Activated T-cell treated with anti-CD3 and anti-CD28 coated beads for 4 hours (primary cell): Measurements from ENCODE around the gene CATSPER1.

Experiments used
- DNase-seq: peaks from one replicate; pipeline ENCODE4 v3.0.0-alpha.2; 2020

The CATSPER1 gene

DNA sequence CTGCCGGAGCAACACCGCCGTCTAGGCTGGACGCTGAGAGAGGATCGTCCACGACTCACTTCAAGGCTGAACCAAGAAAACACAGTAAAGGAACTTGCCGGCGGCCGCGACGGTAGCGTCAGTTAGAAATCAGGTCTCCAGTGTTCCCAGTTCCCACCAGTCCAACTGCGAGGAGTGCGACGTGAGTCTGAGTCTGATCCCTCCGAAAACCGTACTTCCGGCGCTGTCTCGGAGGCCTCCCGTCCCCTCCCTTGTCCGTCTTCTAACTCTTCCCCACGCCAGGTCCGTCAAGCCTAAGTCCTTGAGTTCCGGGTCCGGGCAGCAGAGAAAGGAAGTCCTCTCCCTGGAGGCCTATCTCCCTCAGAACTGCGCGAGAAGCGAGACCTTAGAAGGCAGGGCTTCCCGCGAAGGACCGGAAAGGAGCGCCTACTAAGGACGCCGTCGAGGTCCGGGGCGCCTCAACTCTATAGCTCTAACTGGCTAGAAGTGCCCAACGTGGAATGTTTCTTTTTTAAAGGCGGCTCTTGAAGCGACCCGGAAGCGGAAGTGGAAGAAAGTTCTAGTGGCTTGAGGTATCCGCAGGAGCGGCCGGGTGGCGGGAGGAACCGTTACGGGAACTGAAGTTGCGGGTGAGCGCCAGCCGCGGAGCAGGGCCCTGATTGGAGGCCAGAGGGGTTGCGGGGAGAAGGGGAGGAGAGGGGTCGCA is 24.2 kb downstream of the CATSPER1 start, which contains the start of the genes BANF1 and EIF1AD:
TSS of gene BANF1 (plus strand) at position 562 of the 706 bp plus-strand sequence. CDS start 748 bp downstream, outside the sequence.
TSS of gene EIF1AD (minus strand) at position 216 of the 706 bp plus-strand sequence. CDS start 1,768 bp downstream, outside the sequence.
- DNase-seq = peak; percentile 84

DNA sequence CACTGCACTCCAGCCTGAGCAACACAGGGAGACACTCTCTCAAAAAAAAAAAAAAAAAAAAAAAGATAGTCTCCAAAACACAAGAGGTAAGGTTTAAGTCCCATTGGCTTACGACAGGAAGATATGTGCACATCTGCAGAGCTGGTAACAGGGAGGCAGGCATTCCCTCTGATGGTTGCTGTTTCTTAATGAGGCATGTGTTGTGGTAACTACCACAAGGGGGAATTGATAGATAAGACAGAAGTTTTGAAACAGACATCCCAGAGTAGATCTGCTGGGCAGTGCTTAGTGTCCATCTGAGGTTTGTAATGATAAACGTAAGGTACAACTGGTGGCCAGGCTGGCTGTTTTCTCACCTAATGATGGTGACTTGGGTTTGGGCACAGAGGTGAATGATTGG is 29.0 kb downstream of the CATSPER1 start:
- no peak for DNase-seq

DNA sequence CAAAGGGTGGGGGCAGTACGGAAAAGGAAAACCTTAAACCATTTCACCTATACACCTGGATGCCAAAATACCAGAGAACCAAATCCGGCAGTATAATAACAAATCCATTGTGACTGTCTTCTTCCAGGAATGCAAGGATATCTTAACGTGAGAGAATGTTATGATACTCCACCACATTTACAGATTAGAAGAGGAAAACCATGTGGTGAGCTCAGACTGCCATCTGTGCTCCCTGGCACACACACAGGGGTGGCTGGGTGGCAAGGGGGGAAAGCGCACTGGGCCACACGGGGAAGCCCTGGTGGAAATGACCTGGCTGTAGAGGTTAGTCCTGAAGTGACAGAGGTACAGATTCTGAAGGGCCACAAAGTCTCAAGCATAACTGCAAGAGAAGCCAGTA is 34.2 kb downstream of the CATSPER1 start:
- DNase-seq = no peak

DNA sequence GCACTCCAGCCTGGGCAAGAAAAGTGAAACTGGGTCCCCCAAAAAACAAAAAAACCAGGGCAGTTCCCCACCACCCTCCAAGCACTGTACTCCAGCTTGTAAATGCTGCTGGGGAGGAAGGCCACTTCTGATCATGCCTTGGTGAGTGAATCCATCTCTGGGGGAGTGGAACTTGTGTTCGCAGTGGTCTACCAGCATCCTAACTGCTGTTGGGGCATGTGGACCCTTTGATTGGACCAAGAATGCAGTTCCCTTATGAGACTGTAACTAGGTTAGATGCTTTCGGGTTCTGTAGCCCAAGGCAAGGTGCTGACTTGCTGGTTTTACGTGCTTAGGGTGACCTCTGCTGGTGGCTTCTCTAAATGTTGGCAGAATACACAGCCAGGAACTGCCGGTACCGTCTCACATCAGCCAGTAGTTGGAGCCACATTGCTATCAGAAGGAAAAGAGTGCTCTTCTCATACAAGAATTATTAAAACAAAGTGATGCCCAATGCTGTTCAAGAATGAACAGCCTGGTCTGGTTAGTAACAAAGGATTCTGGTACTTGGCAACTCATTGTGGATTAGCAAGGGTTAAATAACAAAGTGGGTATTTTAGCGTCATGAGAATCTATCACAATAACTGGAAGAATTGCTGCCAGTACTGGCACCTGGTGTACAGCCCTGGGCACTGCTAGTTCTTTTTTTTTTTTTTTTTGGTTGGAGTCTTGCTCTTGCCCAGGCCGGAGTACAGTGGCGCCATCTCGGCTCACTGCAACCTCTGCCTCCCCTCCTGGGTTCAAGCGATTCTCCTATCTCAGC is 37.3 kb downstream of the CATSPER1 start:
- peak; percentile 90 for DNase-seq

DNA sequence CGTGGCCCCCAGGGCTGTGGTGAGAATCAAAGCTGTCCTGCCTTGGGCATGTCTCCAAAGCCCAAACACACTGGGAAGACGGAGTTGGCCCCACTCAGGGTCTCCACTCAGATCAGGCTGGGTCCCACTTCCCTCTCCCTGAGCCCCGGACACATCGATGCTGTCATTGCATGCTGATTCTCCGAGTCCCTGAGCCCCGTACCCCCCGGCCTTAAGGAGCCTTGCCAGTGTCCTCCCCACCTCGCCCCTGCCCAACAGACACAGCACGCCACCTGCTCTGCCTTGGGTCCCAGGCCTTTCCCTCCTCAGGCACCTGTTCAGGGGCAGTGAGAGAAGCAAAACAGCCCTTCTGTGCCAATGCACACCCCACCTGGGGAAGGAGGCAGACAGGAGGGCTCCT is 38.9 kb downstream of the CATSPER1 start:
- DNase-seq = no peak

DNA sequence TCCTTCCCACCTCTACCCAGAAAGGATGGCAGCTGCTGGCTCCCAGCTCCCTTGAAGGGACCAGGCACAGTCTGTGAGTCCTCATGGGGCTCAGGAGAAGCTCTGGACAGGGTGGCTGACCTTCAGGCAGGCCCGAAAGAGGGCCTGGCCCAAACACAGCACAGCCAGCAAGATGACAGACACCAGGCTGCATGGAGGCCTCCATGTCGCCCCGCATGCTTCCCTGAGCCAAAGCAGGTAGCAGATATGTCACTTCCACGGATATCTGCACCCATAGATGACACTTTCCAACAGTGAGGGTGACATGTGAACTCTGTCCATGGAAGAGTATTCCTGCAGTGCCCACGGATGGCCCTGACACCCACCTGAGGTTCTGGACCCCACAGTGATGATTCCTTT is 42.7 kb downstream of the CATSPER1 start:
- no peak for DNase-seq

DNA sequence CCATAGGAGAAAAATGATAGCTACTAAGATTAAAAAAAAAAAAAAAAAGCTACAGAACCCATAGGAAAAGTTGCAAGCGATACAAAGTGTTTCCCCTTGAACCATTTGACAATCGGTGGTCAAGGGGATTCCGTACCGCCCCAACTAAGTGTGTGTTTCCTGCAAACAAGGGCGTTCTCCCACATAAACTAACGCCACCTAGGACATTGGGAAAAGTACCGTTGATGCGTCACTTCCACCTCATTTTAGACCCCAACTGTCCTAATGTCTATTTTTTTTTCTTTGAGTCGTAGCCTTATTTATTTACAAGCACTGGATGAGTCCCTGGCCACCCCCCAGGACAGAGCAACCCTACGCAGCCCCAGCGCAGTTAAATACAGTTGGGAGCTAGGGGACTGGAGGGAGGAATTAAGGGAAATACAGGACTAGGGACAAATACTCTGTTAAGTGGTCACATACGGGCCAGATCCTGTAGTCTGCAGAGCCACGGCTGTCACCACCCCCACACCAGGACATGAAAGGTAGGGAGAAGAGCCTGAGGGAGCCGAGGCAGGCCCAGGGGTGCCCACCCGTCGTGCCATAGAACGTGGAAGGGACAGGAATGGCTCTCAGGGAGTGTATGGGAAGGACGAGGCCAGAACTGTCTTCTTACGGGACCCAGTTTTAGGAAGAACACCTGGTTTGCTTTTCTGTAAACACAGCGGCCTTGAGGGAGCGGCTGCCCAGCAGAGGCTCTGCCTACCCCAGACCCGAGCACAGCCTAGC is 43.3 kb downstream of the CATSPER1 start:
- DNase-seq = no peak

DNA sequence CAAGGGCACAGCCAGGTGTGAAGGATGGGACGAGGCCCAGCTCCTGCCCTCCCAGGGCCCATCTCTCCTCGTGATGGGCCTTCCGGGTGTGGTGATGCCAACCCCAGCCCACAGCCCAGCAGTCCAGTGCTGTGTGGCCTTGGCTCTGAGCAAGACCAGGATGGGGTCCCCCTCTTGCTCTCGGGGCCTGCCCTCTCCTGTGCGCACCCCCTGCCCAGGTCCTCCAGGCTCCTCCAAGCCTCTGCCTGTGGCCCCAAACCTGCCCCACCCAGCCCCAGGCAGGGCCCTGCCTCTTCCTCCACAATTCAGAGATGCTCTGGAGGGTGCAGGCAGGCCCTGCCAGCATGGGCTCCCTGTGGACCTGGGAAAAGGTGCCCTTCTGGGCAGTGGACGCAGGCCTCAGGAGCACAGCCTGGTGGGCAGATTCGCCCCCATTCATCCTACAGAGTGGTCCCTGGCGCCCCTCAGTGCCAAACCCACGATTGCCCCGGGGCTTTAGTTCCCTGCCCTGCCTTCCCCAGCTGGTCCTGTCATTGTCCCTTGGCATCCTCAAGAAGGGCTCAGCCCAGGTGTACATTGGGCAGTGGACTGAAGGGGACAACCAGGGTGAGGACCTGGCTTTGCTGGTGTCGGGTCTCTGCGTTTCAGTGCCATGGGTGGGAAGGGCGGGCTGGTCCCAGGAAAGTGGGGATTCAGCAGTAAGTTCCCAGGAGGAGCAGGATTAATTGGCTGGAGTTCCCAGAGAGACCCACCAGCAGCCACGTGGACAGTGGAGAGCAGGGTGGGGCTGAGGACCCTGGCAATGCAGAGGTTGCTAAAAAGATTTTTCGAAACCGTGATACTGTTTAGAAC is 44.1 kb downstream of the CATSPER1 start:
- no peak for DNase-seq

DNA sequence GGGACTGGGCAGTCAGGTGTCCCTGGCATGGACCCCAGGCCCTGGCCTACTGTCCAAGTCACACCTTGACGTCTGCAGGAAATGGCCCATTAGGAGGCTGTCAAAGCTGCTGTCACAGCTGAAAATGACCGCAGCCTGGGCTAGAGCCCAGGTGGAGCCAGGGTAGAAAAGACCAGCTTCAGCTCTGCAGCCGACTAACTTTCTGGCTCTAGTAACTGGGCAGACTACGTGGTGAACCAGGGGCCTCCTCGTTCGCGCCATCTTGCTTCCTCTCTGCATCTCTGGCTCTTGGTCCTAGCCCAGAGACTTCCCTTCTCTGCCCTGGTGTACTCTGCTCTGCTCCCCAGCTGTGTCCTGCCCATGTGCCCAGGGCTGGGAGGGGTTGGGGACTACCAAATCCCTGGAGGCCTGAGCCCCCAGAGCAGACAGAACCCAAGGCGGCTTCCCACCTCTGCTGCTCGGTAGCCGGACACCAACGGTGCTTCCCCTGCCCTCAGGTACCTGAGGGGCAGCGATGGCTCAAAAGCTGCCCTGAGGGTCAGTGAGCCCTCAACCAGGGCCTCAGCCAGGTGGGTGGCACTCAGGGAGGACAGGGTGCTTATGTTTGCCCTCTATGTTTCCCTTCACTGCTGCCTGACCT is 45.1 kb downstream of the CATSPER1 start:
- DNase-seq = no peak

DNA sequence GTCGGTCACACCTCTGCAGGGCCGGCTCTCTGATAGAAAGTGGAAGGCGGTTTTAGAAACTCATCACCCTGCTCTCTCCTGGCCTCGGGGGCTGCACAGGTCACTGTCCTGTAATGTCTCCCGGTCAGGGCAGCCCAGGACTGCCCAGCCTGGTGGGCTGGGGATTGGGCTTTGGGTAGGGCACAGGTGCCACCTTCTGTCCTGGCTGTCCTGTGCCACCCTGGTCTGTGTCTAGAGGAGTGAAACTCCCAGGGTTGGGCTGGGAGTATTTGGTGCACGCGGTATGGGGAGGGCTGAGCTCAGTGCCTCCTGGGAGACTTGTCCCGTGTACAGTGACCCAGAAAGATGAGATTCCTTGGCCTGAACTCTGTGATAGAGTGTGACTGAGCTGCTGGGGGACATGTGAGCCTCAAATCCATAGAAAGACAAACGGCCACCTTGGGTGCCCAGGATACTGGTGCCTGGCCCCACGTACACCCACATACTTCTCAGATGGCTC is 47.0 kb downstream of the CATSPER1 start:
- DNase-seq = no peak

DNA sequence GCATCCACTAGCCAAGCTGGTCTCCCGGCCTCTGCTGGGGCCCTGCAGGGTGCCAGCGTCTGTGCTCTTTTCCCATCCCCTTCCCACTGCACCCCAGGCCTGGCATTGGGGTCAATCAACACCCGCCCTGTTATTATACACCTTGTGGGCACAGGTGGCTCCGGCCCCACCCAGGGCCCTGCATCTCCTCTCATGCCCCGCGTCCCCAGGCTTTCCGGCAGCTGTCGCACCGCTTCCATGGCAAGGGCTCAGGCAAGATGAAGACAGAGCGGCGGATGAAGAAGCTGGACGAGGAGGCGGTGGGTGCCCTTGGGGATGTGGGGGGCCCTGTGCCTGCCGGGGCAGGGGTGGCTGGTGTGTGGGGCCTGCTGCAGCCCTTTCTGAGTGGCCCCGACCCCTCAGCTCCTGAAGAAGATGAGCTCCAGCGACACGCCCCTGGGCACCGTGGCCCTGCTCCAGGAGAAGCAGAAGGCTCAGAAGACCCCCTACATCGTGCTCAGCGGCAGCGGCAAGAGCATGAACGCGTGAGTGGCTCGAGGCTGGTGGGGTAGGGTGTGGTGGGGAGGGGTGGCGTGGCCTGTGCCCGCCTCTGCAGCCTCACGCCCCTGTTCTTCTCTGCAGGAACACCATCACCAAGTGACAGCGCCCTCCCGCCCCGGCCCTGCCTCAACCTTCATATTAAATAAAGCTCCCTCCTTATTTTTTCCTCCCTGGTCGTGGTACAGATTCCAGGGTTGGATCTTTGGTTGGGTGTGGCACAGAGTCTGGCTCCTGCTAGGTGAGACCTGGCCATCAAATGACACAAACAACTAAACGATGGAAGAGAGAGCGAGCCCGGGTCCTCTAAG is 47.7 kb downstream of the CATSPER1 start:
- DNase-seq = no peak

DNA sequence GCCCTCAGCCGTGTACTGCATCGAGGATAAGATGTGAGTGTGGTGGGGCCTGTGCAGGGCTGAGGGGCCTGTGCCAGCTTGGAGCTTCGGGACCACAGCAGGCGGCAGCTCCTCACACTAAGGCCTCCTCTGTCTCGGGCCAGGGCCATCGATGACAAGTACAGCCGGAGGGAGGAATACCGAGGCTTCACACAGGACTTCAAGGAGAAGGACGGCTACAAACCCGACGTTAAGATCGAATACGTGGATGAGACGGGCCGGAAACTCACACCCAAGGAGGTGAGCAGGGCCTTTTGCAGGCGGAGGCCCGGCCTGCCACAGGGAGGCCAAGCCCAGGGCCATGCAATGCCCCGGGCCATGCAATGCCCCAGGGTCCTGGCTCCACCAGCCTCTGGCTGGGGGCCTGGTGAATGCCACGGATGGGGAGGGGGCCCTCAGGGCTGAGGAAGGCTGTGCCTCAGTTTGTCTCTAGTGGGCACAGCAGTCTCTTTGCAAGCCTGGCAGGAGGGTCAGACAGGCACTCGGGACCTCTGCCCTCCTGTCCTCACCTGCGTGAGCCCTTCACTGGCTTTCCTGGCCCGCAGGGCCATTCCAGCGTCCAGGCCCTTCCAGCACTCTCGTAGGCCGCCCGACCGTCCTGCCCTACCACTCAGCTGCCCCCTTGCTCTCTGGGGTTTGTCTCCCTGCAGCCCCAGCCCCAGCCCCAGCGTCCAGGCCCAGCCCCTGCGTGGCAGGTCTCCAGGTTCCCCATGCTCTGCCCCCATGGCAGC is 48.5 kb downstream of the CATSPER1 start:
- DNase-seq = no peak

DNA sequence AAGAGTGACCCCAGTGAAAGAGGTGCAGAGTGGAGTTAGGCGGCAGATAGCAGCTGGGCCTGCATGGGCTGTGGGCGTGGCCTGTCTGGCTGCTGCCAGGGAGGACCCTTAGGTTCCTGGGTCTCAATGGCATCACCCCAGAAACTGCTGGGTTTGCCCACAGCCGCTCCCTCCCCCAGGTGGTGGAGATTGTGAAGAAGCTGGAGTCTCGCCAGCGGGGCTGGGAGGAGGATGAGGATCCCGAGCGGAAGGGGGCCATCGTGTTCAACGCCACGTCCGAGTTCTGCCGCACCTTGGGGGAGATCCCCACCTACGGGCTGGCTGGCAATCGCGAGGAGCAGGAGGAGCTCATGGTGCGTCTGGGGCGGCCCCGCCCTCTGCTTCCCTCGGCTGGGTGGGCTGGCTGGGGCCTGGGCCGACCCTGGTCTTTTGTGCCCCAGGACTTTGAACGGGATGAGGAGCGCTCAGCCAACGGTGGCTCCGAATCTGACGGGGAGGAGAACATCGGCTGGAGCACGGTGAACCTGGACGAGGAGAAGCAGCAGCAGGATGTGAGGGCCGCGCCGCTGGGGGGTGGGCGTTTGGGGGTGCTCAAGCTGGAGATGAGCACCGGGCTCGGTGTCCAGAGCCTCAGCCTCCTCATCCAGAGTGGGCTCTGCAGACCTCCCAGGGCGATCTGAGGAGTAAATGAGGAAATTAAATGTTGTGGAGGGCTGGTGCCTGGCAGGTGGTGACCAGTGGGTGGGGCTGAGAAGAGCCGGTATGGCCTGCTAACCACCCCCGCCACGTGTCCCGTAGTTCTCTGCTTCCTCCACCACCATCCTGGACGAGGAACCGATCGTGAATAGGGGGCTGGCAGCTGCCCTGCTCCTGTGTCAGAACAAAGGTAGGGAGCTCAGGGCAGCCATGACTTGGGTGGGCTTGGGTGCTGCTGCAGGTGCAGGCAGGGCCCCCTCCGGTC is 49.8 kb downstream of the CATSPER1 start:
- no peak for DNase-seq

DNA sequence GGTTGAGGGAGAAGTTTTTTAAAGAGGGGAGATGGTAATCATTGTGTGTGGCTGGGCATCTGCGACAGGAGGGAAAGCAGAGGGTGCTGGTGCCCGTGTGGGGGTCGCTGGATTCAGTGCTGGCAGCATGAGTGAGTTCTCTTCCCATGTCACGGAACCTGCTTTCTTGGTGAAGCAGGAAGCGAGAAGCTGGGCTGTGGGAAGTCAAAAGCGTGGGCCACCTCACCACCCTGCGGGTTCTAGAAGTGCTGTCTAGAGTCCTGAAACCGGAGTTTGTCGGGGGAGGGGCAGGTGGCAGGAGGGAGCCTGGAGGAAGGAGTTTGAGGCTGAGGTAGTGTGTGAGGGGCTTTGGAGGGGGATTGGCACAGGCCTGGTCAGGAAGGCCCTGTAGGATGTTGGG is 50.5 kb downstream of the CATSPER1 start:
- no peak for DNase-seq

DNA sequence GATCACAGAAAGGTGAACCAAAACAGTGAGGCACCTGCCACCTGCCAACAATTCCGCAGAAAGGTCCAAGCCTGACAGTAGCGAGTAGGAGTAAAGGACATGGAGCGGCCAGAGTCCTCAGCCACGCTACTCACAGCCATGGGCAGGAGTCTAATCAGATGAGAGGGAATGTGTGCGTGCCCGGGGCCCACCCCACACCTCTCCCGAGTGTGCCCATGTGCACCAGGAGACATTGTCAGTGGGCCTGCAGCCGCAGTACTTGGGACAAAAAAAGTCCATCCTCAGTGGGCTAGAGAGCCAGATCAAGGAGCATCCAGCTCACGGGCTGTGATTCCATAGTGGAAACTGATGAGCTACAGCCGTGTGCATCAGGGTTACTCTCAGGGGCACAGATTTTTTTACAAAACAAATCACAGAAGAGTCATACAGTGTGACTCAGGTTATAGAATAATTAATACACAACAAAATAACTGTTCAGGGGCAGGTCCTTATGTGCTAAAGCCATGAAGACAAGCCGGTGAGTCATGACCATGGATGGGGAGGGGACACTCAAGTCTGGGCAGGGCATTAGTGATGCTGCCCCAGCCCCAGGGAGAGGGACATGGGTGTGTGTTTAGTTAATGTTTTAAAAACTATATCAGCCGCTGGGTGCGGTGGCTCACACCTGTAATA is 52.7 kb downstream of the CATSPER1 start:
- no peak for DNase-seq

DNA sequence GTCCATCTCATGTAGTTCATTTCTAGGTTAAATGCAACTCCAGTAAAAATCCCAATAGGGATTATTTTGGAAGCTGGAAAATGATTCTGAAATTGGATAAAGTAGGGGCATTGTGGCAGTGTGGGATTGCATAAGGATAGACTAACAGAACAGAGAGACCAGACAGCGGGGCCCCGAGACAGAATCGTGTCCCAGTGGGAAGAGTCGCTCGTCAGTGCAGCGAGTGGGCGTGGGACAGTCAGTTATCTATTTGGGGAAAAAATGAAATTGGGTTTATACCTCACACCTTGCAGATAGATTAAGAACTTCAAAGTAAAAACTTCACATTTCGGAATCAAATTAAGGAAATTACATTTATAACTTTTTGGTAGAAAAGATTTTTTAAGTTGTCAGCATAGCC is 54.2 kb downstream of the CATSPER1 start:
- no peak for DNase-seq

DNA sequence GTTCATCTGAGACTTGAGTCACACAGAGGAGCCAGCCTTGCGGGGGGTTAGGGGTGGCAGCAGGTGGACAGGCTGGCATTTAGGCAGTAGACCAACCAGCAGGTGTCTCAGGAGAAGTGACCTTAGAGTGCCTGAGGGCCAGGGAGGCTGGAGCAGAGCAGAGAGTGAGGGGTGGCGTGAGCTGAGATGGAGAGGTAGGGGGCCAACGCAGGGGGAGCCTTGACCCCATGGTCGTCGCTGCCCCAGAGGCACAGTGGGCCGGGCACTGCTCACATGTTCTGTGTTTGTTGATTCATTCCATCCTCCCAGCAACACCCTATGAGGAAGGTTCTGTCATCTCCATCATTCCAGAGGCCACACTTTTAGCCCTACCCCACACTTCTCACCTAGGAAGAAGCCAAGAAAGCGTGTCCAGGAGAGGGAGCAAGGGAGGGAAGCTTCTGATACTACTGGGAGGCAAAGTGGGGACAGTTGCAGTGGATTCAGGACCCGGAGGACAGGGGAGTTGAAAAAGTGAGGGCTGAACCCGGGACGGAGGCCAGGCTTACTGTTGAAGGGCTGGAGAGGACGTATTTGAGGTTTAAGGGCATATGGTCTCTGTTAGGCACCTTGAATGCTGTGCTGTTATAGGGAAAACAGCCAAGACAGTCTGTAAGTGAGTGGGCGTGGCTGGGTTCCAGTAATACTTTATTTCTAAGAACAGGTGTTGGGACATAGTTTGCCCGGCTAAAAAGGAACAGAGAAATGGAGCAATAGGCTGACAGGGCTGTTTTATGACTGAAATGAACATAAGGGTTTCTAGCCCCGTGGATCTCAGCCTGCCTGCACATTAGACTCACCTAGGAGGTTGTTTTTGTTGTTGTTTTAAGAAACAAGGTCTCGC is 57.4 kb downstream of the CATSPER1 start:
- no peak for DNase-seq
